ENCODE measurements around the gene KRTAP10-4. TPM values are rescaled to one million over a fixed set of nuclear protein-coding genes. Genes with fewer than 3 reads are reported as not detected.

Gene KRTAP10-4
- total RNA-seq, 1 experiment from 2014 or later, result not detected

DNA sequence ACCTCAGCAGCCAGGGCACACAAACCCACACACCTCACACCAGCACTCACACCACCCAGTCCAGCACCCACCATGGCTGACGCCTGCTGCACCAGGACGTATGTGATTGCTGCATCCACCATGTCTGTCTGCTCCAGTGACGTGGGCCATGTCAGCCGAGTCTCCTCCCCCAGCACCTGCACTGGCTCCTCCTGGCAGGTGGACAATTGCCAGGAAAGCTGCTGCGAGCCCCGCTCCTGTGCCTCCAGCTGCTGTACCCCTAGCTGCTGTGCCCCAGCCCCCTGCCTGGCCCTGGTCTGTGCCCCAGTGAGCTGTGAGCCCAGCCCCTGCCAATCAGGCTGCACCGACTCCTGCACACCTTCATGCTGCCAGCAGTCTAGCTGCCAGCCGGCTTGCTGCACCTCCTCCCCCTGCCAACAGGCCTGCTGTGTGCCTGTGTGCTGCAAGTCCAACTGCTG lies 38.5 kb downstream of the KRTAP10-4 start, which contains the start of gene KRTAP10-8:
KRTAP10-8 (plus strand) TSS at position 51 of the 458 bp plus-strand sequence; CDS start at position 73, 22 bp downstream.
- Mint-ChIP-seq H3K4me3 (ENCODE audit: unreplicated experiment) (no peak within 1 kb of the TSS), H3K27ac (ENCODE audit: low read depth, unreplicated experiment) (no peak within 1 kb of the TSS), H3K27me3 (ENCODE audit: insufficient read depth, unreplicated experiment) (peaks cover 69% of the 10 kb centered on the region), H3K4me1 (ENCODE audit: insufficient read depth, unreplicated experiment) (peaks cover 8% of the 10 kb centered on the region), H3K36me3 (ENCODE audit: insufficient read depth, unreplicated experiment) (no peaks in the 10 kb centered on the region), H3K9me3 (ENCODE audit: unreplicated experiment) (peaks cover 25% of the 10 kb centered on the region)
- TF ChIP-seq, protein P1, sequence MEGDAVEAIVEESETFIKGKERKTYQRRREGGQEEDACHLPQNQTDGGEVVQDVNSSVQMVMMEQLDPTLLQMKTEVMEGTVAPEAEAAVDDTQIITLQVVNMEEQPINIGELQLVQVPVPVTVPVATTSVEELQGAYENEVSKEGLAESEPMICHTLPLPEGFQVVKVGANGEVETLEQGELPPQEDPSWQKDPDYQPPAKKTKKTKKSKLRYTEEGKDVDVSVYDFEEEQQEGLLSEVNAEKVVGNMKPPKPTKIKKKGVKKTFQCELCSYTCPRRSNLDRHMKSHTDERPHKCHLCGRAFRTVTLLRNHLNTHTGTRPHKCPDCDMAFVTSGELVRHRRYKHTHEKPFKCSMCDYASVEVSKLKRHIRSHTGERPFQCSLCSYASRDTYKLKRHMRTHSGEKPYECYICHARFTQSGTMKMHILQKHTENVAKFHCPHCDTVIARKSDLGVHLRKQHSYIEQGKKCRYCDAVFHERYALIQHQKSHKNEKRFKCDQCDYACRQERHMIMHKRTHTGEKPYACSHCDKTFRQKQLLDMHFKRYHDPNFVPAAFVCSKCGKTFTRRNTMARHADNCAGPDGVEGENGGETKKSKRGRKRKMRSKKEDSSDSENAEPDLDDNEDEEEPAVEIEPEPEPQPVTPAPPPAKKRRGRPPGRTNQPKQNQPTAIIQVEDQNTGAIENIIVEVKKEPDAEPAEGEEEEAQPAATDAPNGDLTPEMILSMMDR (IDR thresholded peaks at IDR 0.05; ENCODE audit: unreplicated experiment), result no peak
- ChIA-PET POLR2A (no interaction called here), CTCF (no interaction called here)
- intact Hi-C loops (cut with micrococcal nuclease), result no loop called here
- no TSS peak for BruUV-seq (replicated peaks)
- DNase-seq (ENCODE audit: unreplicated experiment), result no peak

DNA sequence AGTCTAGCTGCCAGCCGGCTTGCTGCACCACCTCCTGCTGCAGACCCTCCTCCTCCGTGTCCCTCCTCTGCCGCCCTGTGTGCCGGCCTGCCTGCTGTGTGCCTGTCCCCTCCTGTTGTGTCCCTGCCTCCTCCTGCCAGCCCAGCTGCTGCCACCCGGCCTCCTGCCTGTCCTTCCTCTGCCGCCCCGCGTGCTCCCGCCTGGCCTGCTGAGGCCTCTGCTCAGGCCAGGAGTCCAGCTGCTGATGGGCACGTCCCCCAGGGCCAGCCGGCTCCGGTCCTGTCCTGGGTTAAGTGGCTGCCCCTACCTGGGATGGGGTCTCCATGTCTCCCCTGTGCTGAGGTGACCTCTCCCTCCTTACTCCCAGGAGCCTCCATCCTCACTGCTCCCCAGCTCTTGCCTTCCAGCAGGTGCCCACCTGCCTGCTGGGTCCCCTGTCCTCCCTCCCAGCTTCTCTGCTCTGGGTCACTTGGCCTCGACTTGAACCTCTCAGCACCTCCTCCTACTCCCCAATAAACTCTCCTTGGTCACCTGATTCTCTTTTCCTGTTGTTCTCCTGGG lies 39.2 kb downstream of the KRTAP10-4 start:
- POLR2A ChIA-PET, result no interaction called here
- CTCF ChIA-PET, result interaction anchor here (0.5 to 1.1 kb wide), 2 partner anchors 130 to 180 kb away, joined by 3 read pairs; no protein-coding TSS in a partner anchor
- no peak overlapping the region for H3K4me3 Mint-ChIP-seq (ENCODE audit: unreplicated experiment)
- intact Hi-C loops (cut with micrococcal nuclease), result no loop called here
- TF ChIP-seq, protein P1 (IDR thresholded peaks at IDR 0.05; ENCODE audit: unreplicated experiment), result no peak
- no peak for DNase-seq (ENCODE audit: unreplicated experiment)
- H3K27me3 Mint-ChIP-seq (ENCODE audit: insufficient read depth, unreplicated experiment), result peaks cover 69% of the 10 kb centered on the region
- BruUV-seq (replicated peaks), result no TSS peak
- peaks cover 25% of the 10 kb centered on the region for H3K9me3 Mint-ChIP-seq (ENCODE audit: unreplicated experiment)
- H3K27ac Mint-ChIP-seq (ENCODE audit: low read depth, unreplicated experiment), result no peak overlapping the region
- peaks cover 8% of the 10 kb centered on the region for H3K4me1 Mint-ChIP-seq (ENCODE audit: insufficient read depth, unreplicated experiment)
- H3K36me3 Mint-ChIP-seq (ENCODE audit: insufficient read depth, unreplicated experiment), result no peaks in the 10 kb centered on the region

DNA sequence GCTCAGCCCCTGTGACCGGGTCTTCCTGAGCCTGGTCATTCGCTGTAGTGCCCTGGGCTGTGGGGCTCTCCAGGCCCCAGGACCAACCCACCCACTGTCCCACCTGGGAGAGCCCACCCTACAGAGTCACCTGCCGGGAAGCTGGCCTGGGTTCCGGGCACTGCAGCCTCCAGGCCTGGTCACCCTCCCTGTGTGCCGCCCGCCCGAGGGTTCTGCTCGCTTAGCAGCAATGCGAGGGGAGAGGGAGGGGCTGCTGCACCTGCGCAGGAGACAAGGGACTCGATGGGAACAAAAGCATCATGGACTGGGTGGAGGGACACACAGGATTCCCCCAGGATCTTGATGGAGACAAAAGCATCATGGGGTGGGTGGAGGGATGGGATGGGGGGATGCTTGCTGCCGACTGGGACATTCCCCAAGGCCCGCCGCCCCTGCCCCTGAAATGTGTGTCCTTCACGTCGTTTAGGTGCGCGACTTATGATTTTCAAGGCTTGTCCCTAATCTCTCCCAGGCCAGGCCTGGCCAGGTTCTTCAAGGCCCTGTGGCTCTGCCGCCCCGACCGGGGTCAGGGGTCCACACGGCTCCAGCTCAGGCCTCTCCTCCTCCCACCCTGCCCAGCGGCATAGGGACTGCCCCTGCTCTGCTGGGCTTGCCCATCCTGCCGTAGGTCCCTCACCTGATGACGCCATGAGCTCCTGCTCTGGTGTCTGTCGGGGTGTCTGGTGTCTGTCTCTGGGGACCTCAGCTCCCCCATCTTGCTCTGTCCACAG lies 40.0 kb downstream of the KRTAP10-4 start:
- Mint-ChIP-seq H3K9me3 (ENCODE audit: unreplicated experiment) (peaks cover 25% of the 10 kb centered on the region), H3K27ac (ENCODE audit: low read depth, unreplicated experiment) (no peak overlapping the region), H3K36me3 (ENCODE audit: insufficient read depth, unreplicated experiment) (no peaks in the 10 kb centered on the region), H3K4me1 (ENCODE audit: insufficient read depth, unreplicated experiment) (peaks cover 8% of the 10 kb centered on the region), H3K27me3 (ENCODE audit: insufficient read depth, unreplicated experiment) (peaks cover 69% of the 10 kb centered on the region), H3K4me3 (ENCODE audit: unreplicated experiment) (no peak overlapping the region)
- intact Hi-C loops (cut with micrococcal nuclease), result no loop called here
- no peak for DNase-seq (ENCODE audit: unreplicated experiment)
- BruUV-seq (replicated peaks), result no TSS peak
- CTCF ChIA-PET, result interaction anchor here (1.1 kb wide), 1 partner anchor 129 kb away, joined by 3 read pairs; no protein-coding TSS in a partner anchor
- TF ChIP-seq, protein P1 (IDR thresholded peaks at IDR 0.05; ENCODE audit: unreplicated experiment), result no peak
- POLR2A ChIA-PET, result no interaction called here

DNA sequence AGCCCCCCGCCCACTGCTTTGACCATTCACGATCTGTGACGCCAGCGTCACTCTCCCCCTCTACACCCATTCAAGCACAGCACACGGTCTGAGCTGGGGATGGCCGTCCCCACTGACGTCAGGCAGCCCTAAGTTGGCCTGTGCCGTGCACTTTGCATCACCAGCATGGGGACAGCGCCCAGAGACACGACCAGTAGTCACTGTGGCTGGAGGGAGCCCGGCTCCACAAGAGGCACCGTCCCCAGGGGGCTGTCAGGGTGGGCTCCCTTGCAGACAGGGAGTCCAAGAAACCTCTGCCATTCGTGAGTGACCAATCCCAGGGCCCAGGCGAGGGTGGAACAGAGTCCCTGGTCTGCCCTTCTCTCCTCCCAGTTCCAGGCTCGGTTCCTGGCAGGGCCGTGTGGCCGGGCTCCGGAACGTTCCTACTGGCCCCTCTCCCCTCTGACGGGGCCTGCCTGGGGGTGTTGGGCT lies 40.7 kb downstream of the KRTAP10-4 start:
- TF ChIP-seq, protein P1 (IDR thresholded peaks at IDR 0.05; ENCODE audit: unreplicated experiment), result no peak
- Mint-ChIP-seq H3K27ac (ENCODE audit: low read depth, unreplicated experiment) (no peak overlapping the region), H3K27me3 (ENCODE audit: insufficient read depth, unreplicated experiment) (peaks cover 69% of the 10 kb centered on the region), H3K36me3 (ENCODE audit: insufficient read depth, unreplicated experiment) (no peaks in the 10 kb centered on the region), H3K4me3 (ENCODE audit: unreplicated experiment) (no peak overlapping the region), H3K9me3 (ENCODE audit: unreplicated experiment) (peaks cover 23% of the 10 kb centered on the region), H3K4me1 (ENCODE audit: insufficient read depth, unreplicated experiment) (peaks cover 8% of the 10 kb centered on the region)
- POLR2A ChIA-PET, result no interaction called here
- intact Hi-C loops (cut with micrococcal nuclease), result no loop called here
- DNase-seq (ENCODE audit: unreplicated experiment), result no peak
- CTCF ChIA-PET, result no interaction called here
- BruUV-seq (replicated peaks), result no TSS peak

All from MCF 10A (cell line).